K562 (cell line): ENCODE data around the gene IL17REL. TPM values are rescaled to one million over a fixed set of nuclear protein-coding genes. Genes with fewer than 3 reads are reported as not detected.

Experiments
- ATAC-seq: fragments of 200-7000 bp; cut with Tn5 transposase; 3 replicates; pipeline ENCODE4 v1.9.1; 2020; ENCODE audit warnings: moderate library complexity
- BruUV-seq: library from RNA; stranded (reverse); fragments of 400-500 nt; replicated peaks from 2 replicates; lab custom pipeline; 2021; lab: Mats Ljungman, UMichigan
- CTCF ChIA-PET: fragments of 300-600 bp; formaldehyde crosslinking; extraction: SDS; loops from one replicate; lab custom pipeline; 2021; ENCODE audit warnings: low intra/inter-chr PET ratio; lab: Yijun Ruan, JAX
- POLR2A ChIA-PET: fragments of 300-600, 350-650 bp; sonication (Branson Sonifier 250); formaldehyde crosslinking; extraction: SDS; loops from one replicate; lab custom pipeline; 2021; ENCODE audit warnings: antibody characterized with exemption, inconsistent platforms; lab: Yijun Ruan, JAX
- DNase-seq, 4 experiments: peaks; one replicate each; pipeline versions ENCODE4 v3.0.0 to v3.0.0-alpha.2; 2011 to 2018; ENCODE audit warnings: low spot score in 3 of 4, mixed read lengths in 3 of 4; ENCODE audit errors: extremely low read depth in 1 of 4
- FAIRE-seq: peaks from 2 replicates; lab custom pipeline; 2011; peaks lifted over from hg19 to GRCh38; lab: Jason Lieb, UNC
- H2AFZ ChIP-seq: 2 replicates; pipeline ENCODE4 v1.6.0; 2011; ENCODE audit warnings: low read depth, low read length, control low read depth, inconsistent platforms
- H3K27ac ChIP-seq: fragments of 200-600 bp; 3 replicates; pipeline ENCODE4 v1.8.0; 2011; ENCODE audit warnings: low read depth, mild to moderate bottlenecking, control low read depth, inconsistent platforms, low read length, moderate library complexity, mixed read lengths; ENCODE audit errors: extremely low read depth
- H3K27me3 ChIP-seq, 2 experiments: fragments of 300-600 bp in 1 of 2; 2 replicates in 1 of 2; 3 replicates in 1 of 2; pipeline versions ENCODE4 v1.6.0 to v1.8.0; 2011; ENCODE audit warnings: inconsistent platforms in 2 of 2, low read length in 2 of 2, mild to moderate bottlenecking in 1 of 2, mixed read lengths in 1 of 2, moderate library complexity in 1 of 2; ENCODE audit not compliant: control insufficient read depth in 2 of 2, insufficient read depth in 2 of 2
- H3K36me3 ChIP-seq: fragments of 300-600 bp; 3 replicates; pipeline ENCODE4 v1.8.0; 2011; ENCODE audit warnings: mild to moderate bottlenecking, low read length, inconsistent platforms; ENCODE audit not compliant: control insufficient read depth, insufficient read depth
- H3K4me1 ChIP-seq, 2 experiments: fragments of 200-600 bp in 1 of 2; replicated peaks in 1 of 2; 2 replicates in 1 of 2; 3 replicates in 1 of 2; pipeline versions ENCODE4 v1.5.1 to v1.8.0; 2011; ENCODE audit warnings: inconsistent platforms in 2 of 2, low read length in 2 of 2, mild to moderate bottlenecking in 1 of 2, mixed read lengths in 1 of 2, moderate library complexity in 1 of 2; ENCODE audit not compliant: control insufficient read depth in 2 of 2, insufficient read depth in 2 of 2
- H3K4me2 ChIP-seq: 2 replicates; pipeline ENCODE4 v1.6.1; 2011; ENCODE audit warnings: low read length, control low read depth, inconsistent platforms, mixed read lengths; ENCODE audit not compliant: insufficient read depth
- H3K4me3 ChIP-seq: fragments of 200-600 bp; sonication (generic), shearing (Covaris generic); 2 replicates; pipeline ENCODE4 v1.5.1; 2016; ENCODE audit warnings: control low read depth, inconsistent platforms
- H3K79me2 ChIP-seq: fragments of 200-600 bp; 3 replicates; pipeline ENCODE4 v1.8.0; 2011; ENCODE audit warnings: low read length, inconsistent platforms; ENCODE audit not compliant: control insufficient read depth, insufficient read depth
- H3K9ac ChIP-seq, 2 experiments: 2 replicates each; pipeline versions ENCODE4 v1.6.0 to v1.6.1; 2011; ENCODE audit warnings: low read depth in 2 of 2, low read length in 2 of 2, control low read depth in 1 of 2, inconsistent platforms in 1 of 2, mild to moderate bottlenecking in 1 of 2, mixed read lengths in 1 of 2; ENCODE audit not compliant: insufficient read depth in 1 of 2
- H3K9me1 ChIP-seq: one replicate; pipeline ENCODE4 v1.6.0; 2011; ENCODE audit warnings: inconsistent platforms, mild to moderate bottlenecking, low read length, moderate library complexity; ENCODE audit not compliant: control insufficient read depth, insufficient read depth
- H3K9me3 ChIP-seq: replicated peaks from 2 replicates; pipeline ENCODE4 v1.5.1; 2011; ENCODE audit warnings: low read depth, low read length, inconsistent platforms; ENCODE audit not compliant: control insufficient read depth, insufficient read depth
- H4K20me1 ChIP-seq: replicated peaks from 2 replicates; pipeline ENCODE4 v1.6.1; 2011; ENCODE audit warnings: low read length, inconsistent platforms, mixed read lengths; ENCODE audit not compliant: control insufficient read depth, insufficient read depth
- DEAF1 ChIP-seq: fragments of 450-650 bp; formaldehyde crosslinking; IDR thresholded peaks from 2 replicates; pipeline ENCODE4 v1.4.0; 2020; ENCODE audit warnings: mild to moderate bottlenecking, moderate library complexity
- EP400 ChIP-seq: fragments of 450-650 bp; IDR thresholded peaks from 2 replicates; pipeline ENCODE4 v1.6.1; 2017; ENCODE audit warnings: antibody characterized with exemption, mild to moderate bottlenecking, moderate library complexity
- HMG20B ChIP-seq: fragments of 250-450 bp; sonication (Bioruptor Pico); IDR thresholded peaks from 2 replicates; pipeline ENCODE4 v1.5.0; 2021; ENCODE audit warnings: mild to moderate bottlenecking
- HMGN3 ChIP-seq: IDR thresholded peaks from 2 replicates; pipeline ENCODE4 v1.6.1; 2011; ENCODE audit warnings: borderline replicate concordance, low read depth, mild to moderate bottlenecking, mixed read lengths, low read length; ENCODE audit not compliant: insufficient read length; ENCODE audit errors: extremely low read depth
- HSF4 ChIP-seq: fragments of 250-450 bp; sonication (Bioruptor Pico); IDR thresholded peaks from 2 replicates; pipeline ENCODE4 v2.1.2; 2022; ENCODE audit warnings: mild to moderate bottlenecking, moderate library complexity, borderline replicate concordance
- MCM3 ChIP-seq: fragments of 450-650 bp; IDR thresholded peaks from 2 replicates; pipeline ENCODE4 v1.6.1; 2016
- NONO ChIP-seq, 2 experiments: fragments of 200-400 bp in 1 of 2; fragments of 450-650 bp in 1 of 2; formaldehyde crosslinking in 1 of 2; IDR thresholded peaks; 2 replicates each; pipeline ENCODE4 v1.6.1; 2017; ENCODE audit warnings: low read depth in 2 of 2, mild to moderate bottlenecking in 2 of 2, moderate library complexity in 2 of 2, low read length in 1 of 2
- NR0B1 ChIP-seq: fragments of 450-650 bp; IDR thresholded peaks from one replicate; pipeline ENCODE4 v1.6.1; 2018; ENCODE audit warnings: mild to moderate bottlenecking, moderate library complexity; ENCODE audit not compliant: partially characterized antibody
- SNRNP70 ChIP-seq: fragments of 200-400 bp; formaldehyde crosslinking; optimal IDR thresholded peaks from 2 replicates; pipeline ENCODE3; 2017; ENCODE audit warnings: low read depth, low read length
- U2AF2 ChIP-seq: fragments of 200-400 bp; formaldehyde crosslinking; optimal IDR thresholded peaks from 2 replicates; pipeline ENCODE3; 2017; ENCODE audit warnings: low read depth, mild to moderate bottlenecking, low read length
- ZNF431 ChIP-seq: sonication (generic); formaldehyde crosslinking; IDR thresholded peaks from 2 replicates; pipeline ENCODE4 v1.8.0; 2022; ENCODE audit warnings: mild to moderate bottlenecking, missing genetic modification reagents
- ZNF766 ChIP-seq: fragments of 200-800 bp; sonication (Bioruptor generic); conservative IDR thresholded peaks from 2 replicates; pipeline ENCODE4 v1.6.1; 2016; ENCODE audit warnings: missing genetic modification characterization, missing compliant biosample characterization
- WGBS: fragments of 100-300 bp; shearing (Covaris generic); methylation state at CpG from one replicate; pipeline ENCODE4 v1.1.6; 2016; ENCODE audit warnings: low coverage, mixed read lengths; ENCODE audit not compliant: insufficient coverage; ENCODE audit errors: missing lambda C conversion rate; 5-methylcytosine and 5-hydroxymethylcytosine counted together
- in situ Hi-C: fragments of 300-500 bp; cut with MboI; formaldehyde crosslinking; loops from 4 replicates; pipeline ENCODE4 v1.15.0; 2018; ENCODE audit warnings: inconsistent platforms, mixed read lengths
- intact Hi-C: fragments of 100-400 bp; cut with micrococcal nuclease; formaldehyde crosslinking; loops from 2 replicates; pipeline ENCODE4 v1.14.2; 2022
- polyA plus RNA-seq, 8 experiments: library from polyadenylated mRNA; depleted of rRNA in 4 of 8; stranded (reverse) in 5 of 8; unstranded in 3 of 8; fragments of >200 nt; fragmentation: Nextera tagmentation in 2 of 8; fragmentation: Illumina TruSeq in 1 of 8; extraction: Ambion mirVana in 2 of 8; extraction: Trizol in 1 of 8; gene quantifications; 2 replicates each; pipeline versions ENCODE4 v1.2.1 to v1.2.3, GENCODE V29; 2011 to 2014; ENCODE audit warnings: inconsistent platforms in 1 of 8, missing spikeins in 1 of 8
- total RNA-seq, 7 experiments: library from RNA; depleted of rRNA in 6 of 7; stranded (reverse); fragments of >200 nt in 6 of 7; fragmentation: Illumina TruSeq in 2 of 7; extraction: Trizol in 2 of 7; gene quantifications; 2 replicates each; pipeline versions ENCODE4 v1.2.1 to v1.2.3, GENCODE V29; 2011 to 2021; ENCODE audit warnings: low replicate concordance in 1 of 7

IL17REL gene
- total and polyA plus RNA-seq, 9 of the 15 experiments (the other 6 are each of a cell fraction or from before 2014, with no cell fraction given) = 0.05 to 0.42 (median 0.11) TPM; not detected in 4

- H3K79me2 ChIP-seq = no peaks in the 10 kb centered on the region
- no peaks in the 10 kb centered on the region for H3K9me1 ChIP-seq
- in situ Hi-C loops (loop anchor here (5.0 kb wide), 2 partner anchors 100 to 265 kb away; no protein-coding TSS in a partner anchor), intact Hi-C loops (loop anchor here (5.0 kb wide), 1 partner anchor 265 kb away; no protein-coding TSS in a partner anchor)
- POLR2A ChIA-PET = no interaction called here
- BruUV-seq = no TSS peak
- H3K9ac ChIP-seq = no peak overlapping the region; a peak in 1 of 4 replicates
- CTCF ChIA-PET = no interaction called here
- no peaks in the 10 kb centered on the region for H3K36me3 ChIP-seq
- no peak overlapping the region for H3K4me3 ChIP-seq
- no peak for DNase-seq
- peaks cover 0 to 55% of the 10 kb centered on the region in 2 experiments; a peak in 2 of 5 replicates for H3K4me1 ChIP-seq
- H3K27ac ChIP-seq = no peak overlapping the region
- no peaks in the 10 kb centered on the region; the same call in 1 of the 2 replicates for H4K20me1 ChIP-seq
- ATAC-seq = no peak
- FAIRE-seq = no peak
- WGBS = 9% methylated on average over 18 of the region's 24 CpGs
- no peaks in the 10 kb centered on the region for H3K9me3 ChIP-seq
- no peak overlapping the region for H3K4me2 ChIP-seq
- TF ChIP-seq HMGN3 (no peak), MCM3 (no peak), HSF4 (CRISPR knock-in tag) (no peak), ZNF431 (no peak), ZNF766 (CRISPR knock-in tag) (no peak), NONO (IDR thresholded peaks at IDR 0.05; ENCODE audit: low read depth in 2 of 2, low read length in 1 of 2) (no peak), SNRNP70 (no peak), HMG20B (CRISPR knock-in tag) (no peak), NR0B1 (no peak), EP400 (no peak), U2AF2 (no peak), DEAF1 (CRISPR knock-in tag) (no peak)
- peaks cover 4 to 63% of the 10 kb centered on the region in 2 experiments; a peak in 4 of 5 replicates for H3K27me3 ChIP-seq
- no peak overlapping the region for H2AFZ ChIP-seq
Measured at GRCh38 chr22:50032109-50032871, 19.7 kb upstream of the IL17REL start.
